Loucy (cell line): ENCODE measurements around the gene TMCC2.
"Not testable (repeated sequence)": the region's sequence is repeated elsewhere in the genome, so short reads cannot be mapped to it uniquely, and the experiment has no call there.

Source experiments
- H2AFZ ChIP-seq: fragments of 200-600 bp; sonication (generic); 2 replicates; pipeline ENCODE4 v1.6.0; 2016; ENCODE audit warnings: antibody characterized with exemption, mild to moderate bottlenecking, low read length, moderate library complexity
- H3F3A ChIP-seq: fragments of 200-600 bp; 2 replicates; pipeline ENCODE4 v1.6.0; 2016; ENCODE audit warnings: antibody characterized with exemption, low read depth, mild to moderate bottlenecking
- H3K27me3 ChIP-seq: fragments of 200-600 bp; sonication (generic); 2 replicates; pipeline ENCODE4 v1.6.1; 2014; ENCODE audit warnings: low read length, mild to moderate bottlenecking; ENCODE audit not compliant: insufficient read depth, poor library complexity, severe bottlenecking
- H3K36me3 ChIP-seq: fragments of 200-600 bp; sonication (generic); 2 replicates; pipeline ENCODE4 v1.6.1; 2016; ENCODE audit warnings: low read length; ENCODE audit not compliant: insufficient read depth
- H3K4me1 ChIP-seq: fragments of 200-600 bp; sonication (generic); 2 replicates; pipeline ENCODE4 v1.5.1; 2014; ENCODE audit warnings: low read length, mild to moderate bottlenecking; ENCODE audit not compliant: insufficient read depth, poor library complexity, severe bottlenecking
- H3K4me2 ChIP-seq: fragments of 200-600 bp; sonication (generic); 2 replicates; pipeline ENCODE4 v1.6.0; 2014; ENCODE audit warnings: antibody characterized with exemption, low read length, low read depth, mild to moderate bottlenecking; ENCODE audit not compliant: poor library complexity, severe bottlenecking
- H3K4me3 ChIP-seq: fragments of 200-600 bp; sonication (generic); 2 replicates; pipeline ENCODE4 v1.5.1; 2014; ENCODE audit warnings: low read length, mild to moderate bottlenecking, mixed read lengths; ENCODE audit not compliant: poor library complexity, severe bottlenecking
- H3K79me2 ChIP-seq: fragments of 200-600 bp; sonication (generic); 2 replicates; pipeline ENCODE4 v1.6.1; 2014; ENCODE audit warnings: low read length; ENCODE audit not compliant: insufficient read depth
- H3K9ac ChIP-seq: fragments of 200-600 bp; sonication (generic); 2 replicates; pipeline ENCODE4 v1.6.0; 2014; ENCODE audit warnings: mild to moderate bottlenecking, low read depth, low read length, moderate library complexity; ENCODE audit not compliant: poor library complexity, severe bottlenecking
- H3K9me2 ChIP-seq: fragments of 200-600 bp; sonication (generic); replicated peaks from 2 replicates; pipeline ENCODE4 v1.6.1; 2016; ENCODE audit warnings: low read depth, low read length, mixed read lengths
- H3K9me3 ChIP-seq: fragments of 200-600 bp; sonication (generic); 2 replicates; pipeline ENCODE4 v1.6.1; 2014; ENCODE audit warnings: mild to moderate bottlenecking, antibody characterized with exemption, low read length, low read depth; ENCODE audit not compliant: insufficient read depth
- H4K20me1 ChIP-seq: fragments of 200-600 bp; sonication (generic); 2 replicates; pipeline ENCODE4 v1.6.0; 2014; ENCODE audit warnings: antibody characterized with exemption, low read length, mild to moderate bottlenecking; ENCODE audit not compliant: insufficient read depth, poor library complexity, severe bottlenecking
- CTCF ChIP-seq: fragments of 200-600 bp; sonication (generic); conservative IDR thresholded peaks from 2 replicates; pipeline ENCODE4 v1.5.1; 2014; ENCODE audit warnings: mild to moderate bottlenecking, antibody characterized with exemption, low read length
- EZH2phosphoT487 ChIP-seq: fragments of 200-600 bp; IDR thresholded peaks from 2 replicates; pipeline ENCODE4 v1.6.1; 2018; ENCODE audit warnings: antibody characterized with exemption, mild to moderate bottlenecking, moderate library complexity, borderline replicate concordance

The TMCC2 gene

GRCh38 chr1:205227584-205228013 is at the start of gene TMCC2:
Gene TMCC2 (plus strand): TSS chr1:205227946. CDS start chr1:205228565, 619 bp downstream.
- Histone ChIP-seq H3K4me3 (peak within 1 kb of the TSS; percentile 80), H3K4me1 (peaks cover 30% of the 10 kb centered on the region), H3K4me2 (peak within 1 kb of the TSS; percentile 99), H2AFZ (peak within 1 kb of the TSS; percentile 96), H3F3A (no peaks in the 10 kb centered on the region), H3K9me2 (no peaks in the 10 kb centered on the region), H3K79me2 (no peaks in the 10 kb centered on the region), H3K27me3 (no peaks in the 10 kb centered on the region), H3K36me3 (no peaks in the 10 kb centered on the region), H3K9ac (peak within 1 kb of the TSS; percentile 64), H3K9me3 (no peaks in the 10 kb centered on the region), H4K20me1 (no peaks in the 10 kb centered on the region)
- TF ChIP-seq EZH2phosphoT487 = no peak
- no peak for TF ChIP-seq CTCF

- no peaks in the 10 kb centered on the region for H3F3A ChIP-seq
- H3K9me2 ChIP-seq = no peaks in the 10 kb centered on the region
- TF ChIP-seq EZH2phosphoT487 (no peak), CTCF (no peak)
- H3K9ac ChIP-seq = no peak overlapping the region
- H3K79me2 ChIP-seq = no peaks in the 10 kb centered on the region
- H4K20me1 ChIP-seq = no peaks in the 10 kb centered on the region
- H3K9me3 ChIP-seq = no peaks in the 10 kb centered on the region
- peaks cover 15% of the 10 kb centered on the region for H3K4me1 ChIP-seq
- no peak overlapping the region for H2AFZ ChIP-seq
- H3K4me3 ChIP-seq = no peak overlapping the region
- H3K4me2 ChIP-seq = no peak overlapping the region
- H3K36me3 ChIP-seq = peaks cover 32% of the 10 kb centered on the region; the same call in 1 of the 2 replicates
- no peaks in the 10 kb centered on the region for H3K27me3 ChIP-seq
Observed at GRCh38 chr1:205179842-205180241, 47.9 kb upstream of the TMCC2 start.

- H3F3A ChIP-seq, H3K9ac ChIP-seq, H3K79me2 ChIP-seq, H2AFZ ChIP-seq, H4K20me1 ChIP-seq, H3K9me2 ChIP-seq, H3K9me3 ChIP-seq, H3K4me2 ChIP-seq, H3K4me3 ChIP-seq, H3K27me3 ChIP-seq: not testable (repeated sequence)
- peaks cover 33% of the 10 kb centered on the region; the same call in 1 of the 2 replicates for H3K36me3 ChIP-seq
- H3K4me1 ChIP-seq = peaks cover 15% of the 10 kb centered on the region
Observed at GRCh38 chr1:205180331-205180730, 47.4 kb upstream of the TMCC2 start.

GRCh38 chr1:205182930-205183329 is 44.8 kb upstream of the TMCC2 start:
- H3K79me2 ChIP-seq = peaks cover 4% of the 10 kb centered on the region; the same call in 1 of the 2 replicates
- peaks cover 13% of the 10 kb centered on the region for H4K20me1 ChIP-seq
- H3K4me3 ChIP-seq = no peak overlapping the region
- H3K4me2 ChIP-seq = no peak overlapping the region
- H3K9ac ChIP-seq = no peak overlapping the region
- no peaks in the 10 kb centered on the region for H3K9me3 ChIP-seq
- TF ChIP-seq CTCF = no peak
- TF ChIP-seq EZH2phosphoT487 = no peak
- peaks cover 23% of the 10 kb centered on the region for H3K4me1 ChIP-seq
- H3K27me3 ChIP-seq = no peaks in the 10 kb centered on the region
- H3K9me2 ChIP-seq = no peaks in the 10 kb centered on the region
- H2AFZ ChIP-seq = no peak overlapping the region
- peaks cover 37% of the 10 kb centered on the region; the same call in 1 of the 2 replicates for H3K36me3 ChIP-seq
- peaks cover 2% of the 10 kb centered on the region; the same call in 1 of the 2 replicates for H3F3A ChIP-seq
